Measurements from ENCODE around the gene FPGS. TPM values are rescaled to one million over a fixed set of nuclear protein-coding genes. Genes with fewer than 3 reads are reported as not detected.

The FPGS gene
- total RNA-seq, 4 donors from 2014 or later: 38.2 to 52.0 (median 47.0) TPM

DNA sequence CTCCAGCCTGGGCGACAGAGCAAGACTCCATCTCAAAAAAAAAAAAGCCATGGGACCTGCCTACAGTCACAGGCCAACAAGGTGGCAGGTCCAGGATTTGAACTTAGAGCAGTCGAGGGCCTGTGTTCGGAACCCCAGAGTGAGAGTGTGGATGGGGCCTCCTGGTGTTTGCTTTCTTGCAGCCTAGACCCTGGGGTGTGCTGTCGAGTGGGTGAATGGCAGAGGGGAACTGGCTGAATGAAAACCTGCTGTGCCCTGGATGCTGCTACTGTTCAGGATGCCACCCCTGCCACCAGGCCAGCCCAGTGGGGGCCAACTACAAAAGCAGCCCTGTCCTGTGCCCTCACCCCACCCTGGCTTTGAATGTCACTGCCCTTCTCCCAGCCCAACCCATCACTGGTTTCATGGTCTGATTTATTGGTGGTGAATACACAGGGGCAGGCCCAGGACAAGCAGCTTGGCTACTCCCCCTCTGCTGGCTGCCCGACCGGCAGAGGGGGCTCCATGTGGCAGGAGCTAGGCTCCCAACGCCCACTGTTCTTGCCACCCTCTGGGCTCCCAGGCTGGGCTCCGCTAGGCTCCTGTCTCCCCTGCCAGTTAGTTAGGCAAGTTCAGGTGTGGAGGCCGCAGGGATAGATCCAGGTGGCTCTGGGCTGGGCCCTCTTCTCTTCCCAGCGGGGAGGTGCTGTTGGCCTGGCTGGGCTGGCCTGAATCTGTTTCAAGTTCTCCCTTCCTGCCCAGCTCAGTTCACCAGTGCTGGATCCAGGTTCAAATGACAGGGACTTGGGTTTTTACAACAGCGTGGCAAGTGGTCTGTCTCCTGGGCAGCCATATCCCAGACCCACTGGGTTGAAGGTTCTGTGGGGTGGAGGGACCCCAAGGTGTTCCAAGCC is 12.2 kb downstream of the FPGS start:
- H3K27ac ChIP-seq: no peak overlapping the region
- no peak overlapping the region for H3K4me3 ChIP-seq
- no peaks in the 10 kb centered on the region for H3K9me3 ChIP-seq
- intact Hi-C loops (cut with DNase I): no loop called here
- DNase-seq: no peak
- H3K27me3 ChIP-seq: no peaks in the 10 kb centered on the region
- H3K36me3 ChIP-seq: peaks cover 23 to 100% (median 25%) of the 10 kb centered on the region in 3 donors
- TF ChIP-seq POLR2A (IDR thresholded peaks at IDR 0.05): no peak
- TF ChIP-seq, protein P1, sequence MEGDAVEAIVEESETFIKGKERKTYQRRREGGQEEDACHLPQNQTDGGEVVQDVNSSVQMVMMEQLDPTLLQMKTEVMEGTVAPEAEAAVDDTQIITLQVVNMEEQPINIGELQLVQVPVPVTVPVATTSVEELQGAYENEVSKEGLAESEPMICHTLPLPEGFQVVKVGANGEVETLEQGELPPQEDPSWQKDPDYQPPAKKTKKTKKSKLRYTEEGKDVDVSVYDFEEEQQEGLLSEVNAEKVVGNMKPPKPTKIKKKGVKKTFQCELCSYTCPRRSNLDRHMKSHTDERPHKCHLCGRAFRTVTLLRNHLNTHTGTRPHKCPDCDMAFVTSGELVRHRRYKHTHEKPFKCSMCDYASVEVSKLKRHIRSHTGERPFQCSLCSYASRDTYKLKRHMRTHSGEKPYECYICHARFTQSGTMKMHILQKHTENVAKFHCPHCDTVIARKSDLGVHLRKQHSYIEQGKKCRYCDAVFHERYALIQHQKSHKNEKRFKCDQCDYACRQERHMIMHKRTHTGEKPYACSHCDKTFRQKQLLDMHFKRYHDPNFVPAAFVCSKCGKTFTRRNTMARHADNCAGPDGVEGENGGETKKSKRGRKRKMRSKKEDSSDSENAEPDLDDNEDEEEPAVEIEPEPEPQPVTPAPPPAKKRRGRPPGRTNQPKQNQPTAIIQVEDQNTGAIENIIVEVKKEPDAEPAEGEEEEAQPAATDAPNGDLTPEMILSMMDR (IDR thresholded peaks at IDR 0.05): no peak
- H3K4me1 ChIP-seq: peaks cover 0 to 20% (median 0%) of the 10 kb centered on the region in 3 donors
- WGBS, 2 donors: 84 to 87% methylated on average over 6 to 10 of the region's 11 CpGs

DNA sequence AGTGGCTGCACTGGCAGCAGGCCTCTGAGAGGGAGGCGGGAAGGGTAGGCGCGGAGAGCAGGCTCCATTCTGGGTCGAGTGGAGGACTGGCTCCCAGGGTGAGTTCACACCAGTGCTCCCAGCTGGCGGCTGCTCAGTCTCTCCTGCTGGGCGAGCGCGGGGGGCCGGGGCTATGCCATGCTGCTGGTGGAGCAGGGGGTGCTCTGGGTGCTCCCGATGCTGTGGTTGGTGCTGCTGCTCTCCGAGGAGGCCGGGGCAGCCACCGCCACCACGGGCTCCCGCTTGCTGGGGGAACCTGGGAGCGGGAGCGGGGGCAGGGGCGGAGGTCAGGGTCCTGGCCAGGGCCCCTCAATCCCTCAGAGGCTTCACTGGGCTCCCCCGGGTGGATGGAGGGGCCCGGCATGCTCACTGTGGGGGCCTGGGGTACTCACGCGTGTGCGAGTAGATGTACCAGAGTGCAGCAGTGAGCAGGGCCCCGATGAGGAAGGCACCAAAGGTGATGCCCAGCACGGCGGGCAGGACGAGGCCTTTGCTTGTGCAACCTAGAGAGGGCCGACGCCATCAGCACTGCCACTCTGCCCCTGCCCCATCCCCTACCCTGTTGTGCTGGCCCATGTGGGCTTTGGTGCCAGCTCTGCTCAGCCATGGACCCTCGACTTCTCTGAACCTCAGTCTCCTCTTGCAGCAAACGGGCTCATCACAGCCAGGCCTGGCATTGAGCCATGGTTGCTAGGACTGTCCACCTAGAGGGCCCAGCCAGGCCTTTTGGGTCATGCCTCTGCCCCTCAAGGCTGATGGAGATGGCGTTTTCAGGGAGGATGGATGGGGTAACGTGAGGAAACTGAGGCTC is 13.1 kb downstream of the FPGS start:
- DNase-seq: no peak
- TF ChIP-seq, protein P1 (IDR thresholded peaks at IDR 0.05): no peak
- no peak for TF ChIP-seq POLR2A (IDR thresholded peaks at IDR 0.05)
- peaks cover 23 to 100% (median 26%) of the 10 kb centered on the region in 3 donors for H3K36me3 ChIP-seq
- WGBS, 2 donors: 76 to 88% methylated on average over 4 to 6 of the region's 33 CpGs
- H3K27ac ChIP-seq: no peak overlapping the region
- peaks cover 0 to 11% (median 0%) of the 10 kb centered on the region in 3 donors for H3K4me1 ChIP-seq
- H3K9me3 ChIP-seq: no peaks in the 10 kb centered on the region
- H3K4me3 ChIP-seq: no peak overlapping the region
- H3K27me3 ChIP-seq: no peaks in the 10 kb centered on the region
- intact Hi-C loops (cut with DNase I): no loop called here

DNA sequence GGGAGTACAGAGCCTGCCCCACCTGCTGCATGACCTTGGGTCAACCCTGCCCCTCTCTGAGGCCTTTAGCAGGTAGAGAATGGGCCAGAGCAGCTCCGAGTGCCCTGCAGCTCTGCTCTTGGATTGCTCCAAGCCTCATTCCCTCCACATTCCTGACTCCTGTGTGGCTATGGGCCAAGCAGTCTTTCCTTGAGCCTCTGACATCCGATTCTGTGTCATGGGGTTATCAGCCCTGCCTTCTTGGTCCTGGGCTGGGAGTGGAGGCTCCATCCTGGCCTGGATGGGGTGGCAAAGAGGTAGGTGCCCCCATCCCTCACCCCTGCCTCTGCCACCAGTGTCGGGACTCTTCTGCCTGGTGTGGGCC is 13.7 kb downstream of the FPGS start:
- 20% methylated on average over 1 of the region's 3 CpGs; no CpG with 5 or more reads in 1 of the 2 donors for WGBS, 2 donors

GRCh38 chr9:127816728-127817127 is 14.0 kb downstream of the FPGS start:
- Histone ChIP-seq H3K36me3 (peaks cover 23 to 98% (median 26%) of the 10 kb centered on the region in 3 donors), H3K27ac (no peak overlapping the region), H3K27me3 (no peaks in the 10 kb centered on the region), H3K9me3 (no peaks in the 10 kb centered on the region), H3K4me1 (peaks cover 0 to 1% (median 0%) of the 10 kb centered on the region in 3 donors), H3K4me3 (no peak overlapping the region)
- DNase-seq: no peak
- intact Hi-C loops (cut with DNase I): no loop called here
- 93% methylated on average over 3 of the region's 8 CpGs; no CpG with 5 or more reads in 1 of the 2 donors for WGBS, 2 donors
- no peak for TF ChIP-seq POLR2A (IDR thresholded peaks at IDR 0.05)
- TF ChIP-seq, protein P1 (IDR thresholded peaks at IDR 0.05): no peak

More for the DNA sequence above, 13.7 kb downstream of the FPGS start:
- Histone ChIP-seq H3K4me3 (no peak overlapping the region), H3K36me3 (peaks cover 23 to 100% (median 26%) of the 10 kb centered on the region in 3 donors), H3K27ac (no peak overlapping the region), H3K9me3 (no peaks in the 10 kb centered on the region), H3K4me1 (peaks cover 0 to 5% (median 0%) of the 10 kb centered on the region in 3 donors), H3K27me3 (no peaks in the 10 kb centered on the region)
- intact Hi-C loops (cut with DNase I): no loop called here
- DNase-seq: no peak
- TF ChIP-seq, protein P1 (IDR thresholded peaks at IDR 0.05): no peak
- TF ChIP-seq POLR2A (IDR thresholded peaks at IDR 0.05): no peak
